ENCODE results near the gene PIEZO2.
"Not testable (repeated sequence)": the region's sequence is repeated elsewhere in the genome, so short reads cannot be mapped to it uniquely, and the experiment has no call there.

Gene PIEZO2

GRCh38 chr18:10937743-10938640 is 211.4 kb downstream of the PIEZO2 start:
- no peak for DNase-seq (ENCODE audit: extremely low spot score, insufficient read length, low read depth)
- no peak for FAIRE-seq

- DNase-seq (ENCODE audit: extremely low spot score, insufficient read length, low read depth) (no peak), FAIRE-seq (no peak)
These were observed 213.0 kb downstream of the PIEZO2 start for GRCh38 chr18:10936176-10937053.

GRCh38 chr18:10935588-10935987 is 213.8 kb downstream of the PIEZO2 start:
- DNase-seq (ENCODE audit: extremely low spot score, insufficient read length, low read depth) (no peak), FAIRE-seq (no peak)

GRCh38 chr18:10933648-10934047 is 215.7 kb downstream of the PIEZO2 start:
- not testable (repeated sequence) for FAIRE-seq; DNase-seq (ENCODE audit: extremely low spot score, insufficient read length, low read depth)

GRCh38 chr18:10930076-10930475 is 219.3 kb downstream of the PIEZO2 start:
- DNase-seq (ENCODE audit: extremely low spot score, insufficient read length, low read depth) (no peak), FAIRE-seq (no peak)

- DNase-seq (ENCODE audit: extremely low spot score, insufficient read length, low read depth) (peak; percentile 23), FAIRE-seq (no peak)
These were observed 220.5 kb downstream of the PIEZO2 start for GRCh38 chr18:10928772-10929373.

- peak; percentile 36 for FAIRE-seq
These were observed 221.2 kb downstream of the PIEZO2 start for GRCh38 chr18:10928011-10928771.

GRCh38 chr18:10927286-10927992 is 221.9 kb downstream of the PIEZO2 start:
- FAIRE-seq: no peak

More at GRCh38 chr18:10928011-10928771, 221.2 kb downstream of the PIEZO2 start:
- no peak for DNase-seq (ENCODE audit: extremely low spot score, insufficient read length, low read depth)

GRCh38 chr18:10926621-10927161 is 222.7 kb downstream of the PIEZO2 start:
- FAIRE-seq: no peak
- no peak for DNase-seq (ENCODE audit: extremely low spot score, insufficient read length, low read depth)

More at GRCh38 chr18:10927286-10927992, 221.9 kb downstream of the PIEZO2 start:
- DNase-seq (ENCODE audit: extremely low spot score, insufficient read length, low read depth): no peak

GRCh38 chr18:10924290-10924689 is 225.1 kb downstream of the PIEZO2 start:
- no peak for DNase-seq (ENCODE audit: extremely low spot score, insufficient read length, low read depth)
- no peak for FAIRE-seq

GRCh38 chr18:10923551-10924070 is 225.8 kb downstream of the PIEZO2 start:
- no peak for FAIRE-seq
- DNase-seq (ENCODE audit: extremely low spot score, insufficient read length, low read depth): no peak

- FAIRE-seq (no peak), DNase-seq (ENCODE audit: extremely low spot score, insufficient read length, low read depth) (no peak)
These were observed 226.2 kb downstream of the PIEZO2 start for GRCh38 chr18:10923141-10923540.

GRCh38 chr18:10922712-10923111 is 226.7 kb downstream of the PIEZO2 start:
- FAIRE-seq; DNase-seq (ENCODE audit: extremely low spot score, insufficient read length, low read depth): not testable (repeated sequence)

GRCh38 chr18:10920309-10920708 is 229.1 kb downstream of the PIEZO2 start:
- not testable (repeated sequence) for FAIRE-seq; DNase-seq (ENCODE audit: extremely low spot score, insufficient read length, low read depth)

- FAIRE-seq: no peak
- no peak for DNase-seq (ENCODE audit: extremely low spot score, insufficient read length, low read depth)
These were observed 229.5 kb downstream of the PIEZO2 start for GRCh38 chr18:10919851-10920250.

GRCh38 chr18:10916865-10917264 is 232.5 kb downstream of the PIEZO2 start:
- FAIRE-seq (no peak), DNase-seq (ENCODE audit: extremely low spot score, insufficient read length, low read depth) (no peak)

GRCh38 chr18:10916387-10916786 is 233.0 kb downstream of the PIEZO2 start:
- FAIRE-seq (no peak), DNase-seq (ENCODE audit: extremely low spot score, insufficient read length, low read depth) (no peak)

GRCh38 chr18:10915748-10916147 is 233.6 kb downstream of the PIEZO2 start:
- not testable (repeated sequence) for DNase-seq (ENCODE audit: extremely low spot score, insufficient read length, low read depth); FAIRE-seq
